Natural killer cell (primary cell): ENCODE measurements around the gene AVPR1A. TPM values are rescaled to one million over a fixed set of nuclear protein-coding genes. Genes with fewer than 3 reads are reported as not detected.
A peak's percentile ranks its signal among the peaks of the same experiment; 100 is the strongest.

Experiments used
- ATAC-seq, 3 donors: fragments of 150-1000 bp in 2 of 3; fragments of 200-7000 bp in 1 of 3; cut with Tn5 transposase; 1 replicate in 1 of 3; 2 replicates in 2 of 3; pipeline ENCODE4 v1.10.0; 2021; ENCODE audit warnings: mild to moderate bottlenecking in 2 of 3, moderate library complexity in 2 of 3
- DNase-seq, 2 donors: peaks; one replicate each; pipeline versions ENCODE4 v3.0.0 to v3.0.0-alpha.2; 2013 to 2021; ENCODE audit warnings: mixed read lengths in 1 of 2
- H3K27ac ChIP-seq: one replicate; pipeline ENCODE4 v1.5.1; 2013; ENCODE audit warnings: mild to moderate bottlenecking, low read length
- H3K27me3 ChIP-seq: one replicate; pipeline ENCODE4 v1.6.1; 2013; ENCODE audit warnings: low read length; ENCODE audit not compliant: control insufficient read depth, insufficient read depth
- H3K36me3 ChIP-seq: one replicate; pipeline ENCODE4 v1.6.1; 2013; ENCODE audit warnings: low read length; ENCODE audit not compliant: control insufficient read depth, insufficient read depth
- H3K4me1 ChIP-seq: one replicate; pipeline ENCODE4 v1.6.1; 2013; ENCODE audit warnings: low read length; ENCODE audit not compliant: control insufficient read depth, insufficient read depth
- H3K4me3 ChIP-seq: one replicate; pipeline ENCODE4 v1.5.1; 2013; ENCODE audit warnings: low read length
- H3K9me3 ChIP-seq: one replicate; pipeline ENCODE4 v1.6.1; 2013; ENCODE audit warnings: low read length; ENCODE audit not compliant: control insufficient read depth, insufficient read depth
- H3K27ac Mint-ChIP-seq, 2 donors: one replicate each; pipeline ENCODE4 v1.8.0; 2022; ENCODE audit warnings: mild to moderate bottlenecking in 2 of 2, mixed read lengths in 2 of 2, moderate library complexity in 1 of 2
- H3K27me3 Mint-ChIP-seq, 2 donors: one replicate each; pipeline ENCODE4 v1.8.0; 2022; ENCODE audit warnings: low read depth in 2 of 2, mixed read lengths in 2 of 2
- H3K36me3 Mint-ChIP-seq: one replicate; pipeline ENCODE4 v1.8.0; 2022; ENCODE audit warnings: mixed read lengths
- H3K4me1 Mint-ChIP-seq, 2 donors: one replicate each; pipeline ENCODE4 v1.8.0; 2022; ENCODE audit warnings: mixed read lengths in 2 of 2
- H3K4me3 Mint-ChIP-seq: one replicate; pipeline ENCODE4 v1.8.0; 2022; ENCODE audit warnings: mild to moderate bottlenecking, moderate library complexity, mixed read lengths
- H3K9me3 Mint-ChIP-seq, 2 donors: one replicate each; pipeline ENCODE4 v1.8.0; 2022; ENCODE audit warnings: mixed read lengths in 2 of 2
- CTCF ChIP-seq: fragments of 200-600 bp; IDR thresholded peaks from one replicate; pipeline ENCODE4 v1.8.0; 2022; ENCODE audit warnings: antibody characterized with exemption
- whole genome bisulfite sequencing: methylation state at CpG from one replicate; pipeline ENCODE4 v1.1.7; 2013; ENCODE audit warnings: missing lambda C conversion rate; ENCODE audit not compliant: insufficient coverage; 5-methylcytosine and 5-hydroxymethylcytosine counted together
- intact Hi-C: fragments of 100-400 bp; cut with micrococcal nuclease; formaldehyde crosslinking; loops from one replicate; pipeline ENCODE4 v1.14.2; 2022
- total RNA-seq, 4 donors: library from RNA; stranded (reverse); fragments of 120-200 nt in 1 of 4; gene quantifications; one replicate each; pipeline versions ENCODE4 v1.2.3 to v1.2.4, GENCODE V29; 2013 to 2022

Gene AVPR1A
- total RNA-seq, 3 donors from 2014 or later (not counting 1 experiment from before 2014, with no cell fraction given), result 0.10 to 0.16 TPM; not detected in 1

- intact Hi-C loops, result no loop called here
- no peak for TF ChIP-seq CTCF
- 68% methylated on average over 2 of the region's 2 CpGs for WGBS
- no peaks in the 10 kb centered on the region for H3K9me3 ChIP-seq
- no peak for ATAC-seq
- no peaks in the 10 kb centered on the region for H3K4me1 Mint-ChIP-seq
- H3K9me3 Mint-ChIP-seq, result peaks cover 0 to 4% of the 10 kb centered on the region in 2 donors
- H3K36me3 ChIP-seq, result no peaks in the 10 kb centered on the region
- no peaks in the 10 kb centered on the region for H3K4me1 ChIP-seq
- H3K27me3 Mint-ChIP-seq, result no peaks in the 10 kb centered on the region
- H3K36me3 Mint-ChIP-seq, result no peaks in the 10 kb centered on the region
- H3K4me3 ChIP-seq, result no peak overlapping the region
- no peak overlapping the region for H3K4me3 Mint-ChIP-seq
- H3K27ac ChIP-seq, result no peak overlapping the region
- H3K27me3 ChIP-seq, result no peaks in the 10 kb centered on the region
- no peak for DNase-seq
- no peak overlapping the region for H3K27ac Mint-ChIP-seq
Measured at GRCh38 chr12:63129927-63130326, 21.1 kb downstream of the AVPR1A start.

GRCh38 chr12:63124778-63125177 lies 26.2 kb downstream of the AVPR1A start:
- ATAC-seq (no peak), DNase-seq (no peak)
- Histone ChIP-seq H3K27me3 (no peaks in the 10 kb centered on the region), H3K36me3 (no peaks in the 10 kb centered on the region), H3K4me3 (no peak overlapping the region), H3K9me3 (no peaks in the 10 kb centered on the region), H3K4me1 (no peaks in the 10 kb centered on the region), H3K27ac (no peak overlapping the region)
- TF ChIP-seq CTCF, result no peak
- H3K36me3 Mint-ChIP-seq, result no peaks in the 10 kb centered on the region
- H3K9me3 Mint-ChIP-seq, result peaks cover 2% of the 10 kb centered on the region in 2 donors
- no peaks in the 10 kb centered on the region for H3K4me1 Mint-ChIP-seq
- H3K4me3 Mint-ChIP-seq, result no peak overlapping the region
- no peaks in the 10 kb centered on the region for H3K27me3 Mint-ChIP-seq
- no peak overlapping the region for H3K27ac Mint-ChIP-seq
- intact Hi-C loops, result no loop called here

- H3K4me3 Mint-ChIP-seq, result no peak overlapping the region
- H3K36me3 Mint-ChIP-seq, result no peaks in the 10 kb centered on the region
- ATAC-seq (no peak), DNase-seq (peak in 1 of 2 donors; percentile 41)
- no peaks in the 10 kb centered on the region for H3K9me3 Mint-ChIP-seq
- H3K4me1 Mint-ChIP-seq, result no peaks in the 10 kb centered on the region
- WGBS, result 0% methylated on average over 1 of the region's 5 CpGs
- no peaks in the 10 kb centered on the region for H3K36me3 ChIP-seq
- no peak overlapping the region for H3K4me3 ChIP-seq
- no peaks in the 10 kb centered on the region for H3K9me3 ChIP-seq
- no peak overlapping the region for H3K27ac Mint-ChIP-seq
- no peak overlapping the region for H3K27ac ChIP-seq
- TF ChIP-seq CTCF, result peak; percentile 76
- H3K27me3 Mint-ChIP-seq, result peaks cover 0 to 6% of the 10 kb centered on the region in 2 donors
- no peaks in the 10 kb centered on the region for H3K27me3 ChIP-seq
- H3K4me1 ChIP-seq, result no peaks in the 10 kb centered on the region
- intact Hi-C loops, result loop anchor here (2.0 kb wide), 1 partner anchor 699 kb away; no protein-coding TSS in a partner anchor
Measured at GRCh38 chr12:63103494-63104131, 47.4 kb downstream of the AVPR1A start.

GRCh38 chr12:63101920-63102319 lies 49.1 kb downstream of the AVPR1A start:
- no peaks in the 10 kb centered on the region for H3K9me3 Mint-ChIP-seq
- no peaks in the 10 kb centered on the region for H3K36me3 Mint-ChIP-seq
- Histone ChIP-seq H3K27me3 (no peaks in the 10 kb centered on the region), H3K4me3 (no peak overlapping the region), H3K27ac (no peak overlapping the region), H3K9me3 (no peaks in the 10 kb centered on the region), H3K36me3 (no peaks in the 10 kb centered on the region), H3K4me1 (no peaks in the 10 kb centered on the region)
- ATAC-seq, result no peak
- 85% methylated on average over 2 of the region's 2 CpGs for WGBS
- H3K4me1 Mint-ChIP-seq, result no peaks in the 10 kb centered on the region
- TF ChIP-seq CTCF, result no peak
- no peak overlapping the region for H3K4me3 Mint-ChIP-seq
- H3K27me3 Mint-ChIP-seq, result peaks cover 0 to 6% of the 10 kb centered on the region in 2 donors
- DNase-seq, result no peak
- intact Hi-C loops, result loop anchor here (2.0 kb wide), 1 partner anchor 701 kb away; no protein-coding TSS in a partner anchor
- no peak overlapping the region for H3K27ac Mint-ChIP-seq
